K562 (cell line): ENCODE results near the gene QSOX2. TPM values are rescaled to one million over a fixed set of nuclear protein-coding genes. Genes with fewer than 3 reads are reported as not detected.

Source experiments
- ATAC-seq: fragments of 200-7000 bp; cut with Tn5 transposase; 3 replicates; pipeline ENCODE4 v1.9.1; 2020; ENCODE audit warnings: moderate library complexity
- BruUV-seq: library from RNA; stranded (reverse); fragments of 400-500 nt; replicated peaks from 2 replicates; lab custom pipeline; 2021; lab: Mats Ljungman, UMichigan
- CTCF ChIA-PET: fragments of 300-600 bp; formaldehyde crosslinking; extraction: SDS; loops from one replicate; lab custom pipeline; 2021; ENCODE audit warnings: low intra/inter-chr PET ratio; lab: Yijun Ruan, JAX
- POLR2A ChIA-PET: fragments of 300-600, 350-650 bp; sonication (Branson Sonifier 250); formaldehyde crosslinking; extraction: SDS; loops from one replicate; lab custom pipeline; 2021; ENCODE audit warnings: antibody characterized with exemption, inconsistent platforms; lab: Yijun Ruan, JAX
- DNase-seq, 4 experiments: peaks; one replicate each; pipeline versions ENCODE4 v3.0.0 to v3.0.0-alpha.2; 2011 to 2018; ENCODE audit warnings: low spot score in 3 of 4, mixed read lengths in 3 of 4; ENCODE audit errors: extremely low read depth in 1 of 4
- FAIRE-seq: peaks from 2 replicates; lab custom pipeline; 2011; peaks lifted over from hg19 to GRCh38; lab: Jason Lieb, UNC
- H2AFZ ChIP-seq: 2 replicates; pipeline ENCODE4 v1.6.0; 2011; ENCODE audit warnings: low read depth, low read length, control low read depth, inconsistent platforms
- H3K27ac ChIP-seq: fragments of 200-600 bp; 3 replicates; pipeline ENCODE4 v1.8.0; 2011; ENCODE audit warnings: low read depth, mild to moderate bottlenecking, control low read depth, inconsistent platforms, low read length, moderate library complexity, mixed read lengths; ENCODE audit errors: extremely low read depth
- H3K27me3 ChIP-seq, 2 experiments: fragments of 300-600 bp in 1 of 2; 2 replicates in 1 of 2; 3 replicates in 1 of 2; pipeline versions ENCODE4 v1.6.0 to v1.8.0; 2011; ENCODE audit warnings: inconsistent platforms in 2 of 2, low read length in 2 of 2, mild to moderate bottlenecking in 1 of 2, mixed read lengths in 1 of 2, moderate library complexity in 1 of 2; ENCODE audit not compliant: control insufficient read depth in 2 of 2, insufficient read depth in 2 of 2
- H3K36me3 ChIP-seq: fragments of 300-600 bp; 3 replicates; pipeline ENCODE4 v1.8.0; 2011; ENCODE audit warnings: mild to moderate bottlenecking, low read length, inconsistent platforms; ENCODE audit not compliant: control insufficient read depth, insufficient read depth
- H3K4me1 ChIP-seq, 2 experiments: fragments of 200-600 bp in 1 of 2; replicated peaks in 1 of 2; 2 replicates in 1 of 2; 3 replicates in 1 of 2; pipeline versions ENCODE4 v1.5.1 to v1.8.0; 2011; ENCODE audit warnings: inconsistent platforms in 2 of 2, low read length in 2 of 2, mild to moderate bottlenecking in 1 of 2, mixed read lengths in 1 of 2, moderate library complexity in 1 of 2; ENCODE audit not compliant: control insufficient read depth in 2 of 2, insufficient read depth in 2 of 2
- H3K4me2 ChIP-seq: 2 replicates; pipeline ENCODE4 v1.6.1; 2011; ENCODE audit warnings: low read length, control low read depth, inconsistent platforms, mixed read lengths; ENCODE audit not compliant: insufficient read depth
- H3K4me3 ChIP-seq: fragments of 200-600 bp; sonication (generic), shearing (Covaris generic); 2 replicates; pipeline ENCODE4 v1.5.1; 2016; ENCODE audit warnings: control low read depth, inconsistent platforms
- H3K79me2 ChIP-seq: fragments of 200-600 bp; 3 replicates; pipeline ENCODE4 v1.8.0; 2011; ENCODE audit warnings: low read length, inconsistent platforms; ENCODE audit not compliant: control insufficient read depth, insufficient read depth
- H3K9ac ChIP-seq, 2 experiments: 2 replicates each; pipeline versions ENCODE4 v1.6.0 to v1.6.1; 2011; ENCODE audit warnings: low read depth in 2 of 2, low read length in 2 of 2, control low read depth in 1 of 2, inconsistent platforms in 1 of 2, mild to moderate bottlenecking in 1 of 2, mixed read lengths in 1 of 2; ENCODE audit not compliant: insufficient read depth in 1 of 2
- H3K9me1 ChIP-seq: one replicate; pipeline ENCODE4 v1.6.0; 2011; ENCODE audit warnings: inconsistent platforms, mild to moderate bottlenecking, low read length, moderate library complexity; ENCODE audit not compliant: control insufficient read depth, insufficient read depth
- H3K9me3 ChIP-seq: replicated peaks from 2 replicates; pipeline ENCODE4 v1.5.1; 2011; ENCODE audit warnings: low read depth, low read length, inconsistent platforms; ENCODE audit not compliant: control insufficient read depth, insufficient read depth
- H4K20me1 ChIP-seq: replicated peaks from 2 replicates; pipeline ENCODE4 v1.6.1; 2011; ENCODE audit warnings: low read length, inconsistent platforms, mixed read lengths; ENCODE audit not compliant: control insufficient read depth, insufficient read depth
- CBFA2T2 ChIP-seq: fragments of 450-650 bp; conservative IDR thresholded peaks from 2 replicates; pipeline ENCODE4 v1.6.1; 2017; ENCODE audit warnings: mild to moderate bottlenecking
- DMBX1 ChIP-seq: fragments of 250-450 bp; sonication (Bioruptor Pico); IDR thresholded peaks from 2 replicates; pipeline ENCODE4 v1.8.0; 2022; ENCODE audit warnings: inconsistent platforms, mild to moderate bottlenecking, moderate library complexity, borderline replicate concordance
- HEY1 ChIP-seq: fragments of 250-450 bp; sonication (Bioruptor Pico); IDR thresholded peaks from 2 replicates; pipeline ENCODE4 v1.5.0; 2020; ENCODE audit warnings: mild to moderate bottlenecking, moderate library complexity, borderline replicate concordance
- HNRNPH1 ChIP-seq: fragments of 200-400 bp; formaldehyde crosslinking; optimal IDR thresholded peaks from 2 replicates; pipeline ENCODE3; 2017; ENCODE audit warnings: low read depth, mild to moderate bottlenecking, low read length, moderate library complexity
- LEF1 ChIP-seq: fragments of 450-650 bp; IDR thresholded peaks from 2 replicates; pipeline ENCODE4 v1.6.1; 2016; ENCODE audit warnings: mild to moderate bottlenecking
- PHB ChIP-seq: fragments of 250-450 bp; sonication (Bioruptor Pico); IDR thresholded peaks from 2 replicates; pipeline ENCODE4 v1.5.0; 2021
- RAD51 ChIP-seq: fragments of 450-650 bp; IDR thresholded peaks from 2 replicates; pipeline ENCODE4 v1.7.1; 2016; ENCODE audit warnings: low read depth, mild to moderate bottlenecking, borderline replicate concordance
- RFX5 ChIP-seq: IDR thresholded peaks from 2 replicates; pipeline ENCODE4 v1.6.1; 2011; ENCODE audit warnings: low read depth, mild to moderate bottlenecking, improper control_type of control experiment, low read length
- SIRT6 ChIP-seq: IDR thresholded peaks from one replicate; pipeline ENCODE4 v1.6.1; 2012; ENCODE audit warnings: low read depth, mild to moderate bottlenecking, control low read depth, inconsistent platforms, low read length, moderate library complexity
- SMAD1 ChIP-seq: fragments of 150-350 bp; IDR thresholded peaks from 2 replicates; pipeline ENCODE4 v1.6.1; 2014; ENCODE audit warnings: low read length, low read depth; ENCODE audit not compliant: partially characterized antibody
- SMAD2 ChIP-seq: fragments of 150-350 bp; IDR thresholded peaks from 2 replicates; pipeline ENCODE4 v1.6.1; 2014; ENCODE audit warnings: low read depth, mild to moderate bottlenecking, low read length
- SUPT5H ChIP-seq: fragments of 450-650 bp; IDR thresholded peaks from 2 replicates; pipeline ENCODE4 v1.6.1; 2016
- ZNF780A ChIP-seq: fragments of 250-450 bp; sonication (Bioruptor Pico); IDR thresholded peaks from 2 replicates; pipeline ENCODE4 v1.5.0; 2021; ENCODE audit warnings: mild to moderate bottlenecking
- WGBS: fragments of 100-300 bp; shearing (Covaris generic); methylation state at CpG from one replicate; pipeline ENCODE4 v1.1.6; 2016; ENCODE audit warnings: low coverage, mixed read lengths; ENCODE audit not compliant: insufficient coverage; ENCODE audit errors: missing lambda C conversion rate; 5-methylcytosine and 5-hydroxymethylcytosine counted together
- in situ Hi-C: fragments of 300-500 bp; cut with MboI; formaldehyde crosslinking; loops from 4 replicates; pipeline ENCODE4 v1.15.0; 2018; ENCODE audit warnings: inconsistent platforms, mixed read lengths
- intact Hi-C: fragments of 100-400 bp; cut with micrococcal nuclease; formaldehyde crosslinking; loops from 2 replicates; pipeline ENCODE4 v1.14.2; 2022
- polyA plus RNA-seq, 8 experiments: library from polyadenylated mRNA; depleted of rRNA in 4 of 8; stranded (reverse) in 5 of 8; unstranded in 3 of 8; fragments of >200 nt; fragmentation: Nextera tagmentation in 2 of 8; fragmentation: Illumina TruSeq in 1 of 8; extraction: Ambion mirVana in 2 of 8; extraction: Trizol in 1 of 8; gene quantifications; 2 replicates each; pipeline versions ENCODE4 v1.2.1 to v1.2.3, GENCODE V29; 2011 to 2014; ENCODE audit warnings: inconsistent platforms in 1 of 8, missing spikeins in 1 of 8
- total RNA-seq, 7 experiments: library from RNA; depleted of rRNA in 6 of 7; stranded (reverse); fragments of >200 nt in 6 of 7; fragmentation: Illumina TruSeq in 2 of 7; extraction: Trizol in 2 of 7; gene quantifications; 2 replicates each; pipeline versions ENCODE4 v1.2.1 to v1.2.3, GENCODE V29; 2011 to 2021; ENCODE audit warnings: low replicate concordance in 1 of 7
- TF ChIP-seq, protein P1 (sequence below): sonication (generic); formaldehyde crosslinking; IDR thresholded peaks from 2 replicates; pipeline ENCODE4 v1.9.0; 2022; ENCODE audit warnings: mild to moderate bottlenecking, missing genetic modification reagents
- TF ChIP-seq, protein P2 (sequence below): fragments of 150-350 bp; conservative IDR thresholded peaks from 2 replicates; pipeline ENCODE4 v1.6.1; 2014; ENCODE audit warnings: low read length
- TF ChIP-seq, protein P3 (sequence below): fragments of 450-650 bp; IDR thresholded peaks from 2 replicates; pipeline ENCODE4 v1.7.1; 2018; ENCODE audit warnings: mild to moderate bottlenecking, low read depth; ENCODE audit not compliant: partially characterized antibody
- TF ChIP-seq, protein P4 (sequence below): fragments of 450-650 bp; IDR thresholded peaks from 2 replicates; pipeline ENCODE4 v1.6.1; 2016; ENCODE audit warnings: antibody characterized with exemption

Gene QSOX2
- total and polyA plus RNA-seq, 9 of the 15 experiments (the other 6 are each of a cell fraction or from before 2014, with no cell fraction given) = 0.51 to 23.7 (median 12.7) TPM

DNA sequence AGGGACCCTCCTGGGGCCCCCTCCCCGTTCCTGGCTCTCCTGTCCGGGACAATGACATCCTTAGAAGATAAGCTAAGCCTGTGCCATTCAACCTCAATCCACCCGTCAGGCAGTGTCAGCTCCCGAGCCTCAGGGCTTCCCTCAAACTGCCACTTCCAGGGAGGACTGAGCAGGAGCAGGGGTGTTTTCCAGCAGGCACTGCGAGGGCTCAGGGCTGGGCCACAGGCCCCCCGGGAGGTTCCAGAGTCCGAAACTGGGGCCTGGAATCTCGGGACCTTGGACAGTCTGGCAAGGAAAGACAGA, 66.9 kb downstream of the QSOX2 start:
- ChIA-PET POLR2A (interaction anchor here (0.6 to 0.9 kb wide), 3 partner anchors 8 to 33 kb away, joined by 3 to 4 read pairs (median 3); no protein-coding TSS in a partner anchor), CTCF (no interaction called here)
- H3K27ac ChIP-seq = no peak overlapping the region
- in situ Hi-C loops (no loop called here), intact Hi-C loops (no loop called here)
- no peaks in the 10 kb centered on the region for H3K9me3 ChIP-seq
- no peaks in the 10 kb centered on the region for H3K9me1 ChIP-seq
- BruUV-seq = no TSS peak
- H3K36me3 ChIP-seq = no peaks in the 10 kb centered on the region
- no peak overlapping the region for H3K4me2 ChIP-seq
- no peak overlapping the region; a peak in 1 of 4 replicates for H3K9ac ChIP-seq
- 9% methylated on average over 6 of the region's 8 CpGs for WGBS
- DNase-seq (no peak), ATAC-seq (no peak), FAIRE-seq (no peak)
- peaks cover 4% of the 10 kb centered on the region for H4K20me1 ChIP-seq
- H3K27me3 ChIP-seq = peaks cover 31 to 65% of the 10 kb centered on the region in 2 experiments
- no peak overlapping the region for H2AFZ ChIP-seq
- H3K4me1 ChIP-seq = peaks cover 0 to 28% of the 10 kb centered on the region in 2 experiments; a peak in 2 of 5 replicates
- no peak for TF ChIP-seq PHB (CRISPR knock-in tag)
- no peak for TF ChIP-seq DMBX1
- TF ChIP-seq LEF1 = no peak
- TF ChIP-seq, protein P1, sequence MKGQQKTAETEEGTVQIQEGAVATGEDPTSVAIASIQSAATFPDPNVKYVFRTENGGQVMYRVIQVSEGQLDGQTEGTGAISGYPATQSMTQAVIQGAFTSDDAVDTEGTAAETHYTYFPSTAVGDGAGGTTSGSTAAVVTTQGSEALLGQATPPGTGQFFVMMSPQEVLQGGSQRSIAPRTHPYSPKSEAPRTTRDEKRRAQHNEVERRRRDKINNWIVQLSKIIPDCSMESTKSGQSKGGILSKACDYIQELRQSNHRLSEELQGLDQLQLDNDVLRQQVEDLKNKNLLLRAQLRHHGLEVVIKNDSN = no peak
- TF ChIP-seq SIRT6 = no peak
- no peak for TF ChIP-seq CBFA2T2
- no peak for TF ChIP-seq SMAD2
- TF ChIP-seq, protein P2, sequence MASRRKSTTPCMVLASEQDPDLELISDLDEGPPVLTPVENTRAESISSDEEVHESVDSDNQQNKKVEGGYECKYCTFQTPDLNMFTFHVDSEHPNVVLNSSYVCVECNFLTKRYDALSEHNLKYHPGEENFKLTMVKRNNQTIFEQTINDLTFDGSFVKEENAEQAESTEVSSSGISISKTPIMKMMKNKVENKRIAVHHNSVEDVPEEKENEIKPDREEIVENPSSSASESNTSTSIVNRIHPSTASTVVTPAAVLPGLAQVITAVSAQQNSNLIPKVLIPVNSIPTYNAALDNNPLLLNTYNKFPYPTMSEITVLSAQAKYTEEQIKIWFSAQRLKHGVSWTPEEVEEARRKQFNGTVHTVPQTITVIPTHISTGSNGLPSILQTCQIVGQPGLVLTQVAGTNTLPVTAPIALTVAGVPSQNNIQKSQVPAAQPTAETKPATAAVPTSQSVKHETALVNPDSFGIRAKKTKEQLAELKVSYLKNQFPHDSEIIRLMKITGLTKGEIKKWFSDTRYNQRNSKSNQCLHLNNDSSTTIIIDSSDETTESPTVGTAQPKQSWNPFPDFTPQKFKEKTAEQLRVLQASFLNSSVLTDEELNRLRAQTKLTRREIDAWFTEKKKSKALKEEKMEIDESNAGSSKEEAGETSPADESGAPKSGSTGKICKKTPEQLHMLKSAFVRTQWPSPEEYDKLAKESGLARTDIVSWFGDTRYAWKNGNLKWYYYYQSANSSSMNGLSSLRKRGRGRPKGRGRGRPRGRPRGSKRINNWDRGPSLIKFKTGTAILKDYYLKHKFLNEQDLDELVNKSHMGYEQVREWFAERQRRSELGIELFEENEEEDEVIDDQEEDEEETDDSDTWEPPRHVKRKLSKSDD = no peak
- TF ChIP-seq HEY1 (CRISPR knock-in tag) = no peak
- TF ChIP-seq SUPT5H = no peak
- no peak for TF ChIP-seq RAD51
- TF ChIP-seq, protein P3, sequence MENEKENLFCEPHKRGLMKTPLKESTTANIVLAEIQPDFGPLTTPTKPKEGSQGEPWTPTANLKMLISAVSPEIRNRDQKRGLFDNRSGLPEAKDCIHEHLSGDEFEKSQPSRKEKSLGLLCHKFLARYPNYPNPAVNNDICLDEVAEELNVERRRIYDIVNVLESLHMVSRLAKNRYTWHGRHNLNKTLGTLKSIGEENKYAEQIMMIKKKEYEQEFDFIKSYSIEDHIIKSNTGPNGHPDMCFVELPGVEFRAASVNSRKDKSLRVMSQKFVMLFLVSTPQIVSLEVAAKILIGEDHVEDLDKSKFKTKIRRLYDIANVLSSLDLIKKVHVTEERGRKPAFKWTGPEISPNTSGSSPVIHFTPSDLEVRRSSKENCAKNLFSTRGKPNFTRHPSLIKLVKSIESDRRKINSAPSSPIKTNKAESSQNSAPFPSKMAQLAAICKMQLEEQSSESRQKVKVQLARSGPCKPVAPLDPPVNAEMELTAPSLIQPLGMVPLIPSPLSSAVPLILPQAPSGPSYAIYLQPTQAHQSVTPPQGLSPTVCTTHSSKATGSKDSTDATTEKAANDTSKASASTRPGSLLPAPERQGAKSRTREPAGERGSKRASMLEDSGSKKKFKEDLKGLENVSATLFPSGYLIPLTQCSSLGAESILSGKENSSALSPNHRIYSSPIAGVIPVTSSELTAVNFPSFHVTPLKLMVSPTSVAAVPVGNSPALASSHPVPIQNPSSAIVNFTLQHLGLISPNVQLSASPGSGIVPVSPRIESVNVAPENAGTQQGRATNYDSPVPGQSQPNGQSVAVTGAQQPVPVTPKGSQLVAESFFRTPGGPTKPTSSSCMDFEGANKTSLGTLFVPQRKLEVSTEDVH = no peak
- no peak for TF ChIP-seq HNRNPH1
- TF ChIP-seq SMAD1 = no peak
- TF ChIP-seq RFX5 = no peak
- no peak for TF ChIP-seq ZNF780A
- TF ChIP-seq, protein P4, sequence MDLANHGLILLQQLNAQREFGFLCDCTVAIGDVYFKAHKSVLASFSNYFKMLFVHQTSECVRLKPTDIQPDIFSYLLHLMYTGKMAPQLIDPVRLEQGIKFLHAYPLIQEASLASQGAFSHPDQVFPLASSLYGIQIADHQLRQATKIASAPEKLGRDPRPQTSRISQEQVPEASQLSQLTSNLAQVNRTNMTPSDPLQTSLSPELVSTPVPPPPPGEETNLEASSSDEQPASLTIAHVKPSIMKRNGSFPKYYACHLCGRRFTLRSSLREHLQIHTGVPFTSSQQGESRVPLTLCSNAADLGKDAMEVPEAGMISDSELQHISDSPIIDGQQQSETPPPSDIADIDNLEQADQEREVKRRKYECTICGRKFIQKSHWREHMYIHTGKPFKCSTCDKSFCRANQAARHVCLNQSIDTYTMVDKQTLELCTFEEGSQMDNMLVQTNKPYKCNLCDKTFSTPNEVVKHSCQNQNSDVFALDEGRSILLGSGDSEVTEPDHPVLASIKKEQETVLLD = no peak
- no peak overlapping the region for H3K4me3 ChIP-seq
- no peaks in the 10 kb centered on the region for H3K79me2 ChIP-seq
